Smooth muscle cell (in vitro differentiated cells): ENCODE results near the gene CHCHD3. TPM values are rescaled to one million over a fixed set of nuclear protein-coding genes. Genes with fewer than 3 reads are reported as not detected.
A peak's percentile ranks its signal among the peaks of the same experiment; 100 is the strongest.

Experiments
- DNase-seq: peaks from one replicate; lab custom pipeline; 2025; ENCODE audit not compliant: unreplicated experiment; lab: John Stamatoyannopoulos, UW
- H2AFZ ChIP-seq: fragments of 200-600 bp; sonication (generic); 2 replicates; pipeline ENCODE4 v1.6.0; 2016; ENCODE audit warnings: antibody characterized with exemption, low read depth, mild to moderate bottlenecking
- H3F3A ChIP-seq: fragments of 200-600 bp; sonication (generic); 2 replicates; pipeline ENCODE4 v1.6.0; 2017; ENCODE audit warnings: antibody characterized with exemption, low read depth
- H3K27ac ChIP-seq: fragments of 200-600 bp; sonication (generic); 2 replicates; pipeline ENCODE4 v1.5.1; 2016; ENCODE audit warnings: low read depth, mild to moderate bottlenecking
- H3K27me3 ChIP-seq: fragments of 200-600 bp; sonication (generic); 2 replicates; pipeline ENCODE4 v1.6.1; 2016; ENCODE audit warnings: low read depth, mild to moderate bottlenecking
- H3K36me3 ChIP-seq: fragments of 200-600 bp; sonication (generic); 2 replicates; pipeline ENCODE4 v1.5.1; 2016; ENCODE audit warnings: low read depth
- H3K4me1 ChIP-seq: fragments of 200-600 bp; sonication (generic); 2 replicates; pipeline ENCODE4 v1.5.1; 2016; ENCODE audit warnings: low read depth
- H3K4me2 ChIP-seq: fragments of 200-600 bp; sonication (generic); 2 replicates; pipeline ENCODE4 v1.6.0; 2016; ENCODE audit warnings: mild to moderate bottlenecking
- H3K4me3 ChIP-seq: fragments of 200-600 bp; sonication (generic); 2 replicates; pipeline ENCODE4 v1.5.1; 2016; ENCODE audit warnings: mild to moderate bottlenecking
- H3K79me2 ChIP-seq: fragments of 200-600 bp; sonication (generic); 2 replicates; pipeline ENCODE4 v1.6.0; 2016; ENCODE audit warnings: low read depth, mild to moderate bottlenecking
- H3K9ac ChIP-seq: fragments of 200-600 bp; sonication (generic); 2 replicates; pipeline ENCODE4 v1.6.0; 2016; ENCODE audit warnings: low read depth
- H3K9me3 ChIP-seq: fragments of 200-600 bp; sonication (generic); replicated peaks from 2 replicates; pipeline ENCODE4 v1.5.1; 2016; ENCODE audit warnings: low read depth
- H4K20me1 ChIP-seq: fragments of 200-600 bp; sonication (generic); 2 replicates; pipeline ENCODE4 v1.6.0; 2016; ENCODE audit warnings: low read depth
- CTCF ChIP-seq: fragments of 200-600 bp; sonication (generic); IDR thresholded peaks from 2 replicates; pipeline ENCODE4 v1.5.1; 2017; ENCODE audit warnings: borderline replicate concordance, mild to moderate bottlenecking, antibody characterized with exemption; ENCODE audit not compliant: insufficient read depth, poor library complexity, severe bottlenecking
- WGBS: methylation state at CpG from one replicate; pipeline ENCODE4 v1.1.7; 2016; ENCODE audit warnings: low lambda C conversion rate; 5-methylcytosine and 5-hydroxymethylcytosine counted together
- polyA plus RNA-seq: library from polyadenylated mRNA; unstranded; fragments of >200 nt; fragmentation: Nextera tagmentation; extraction: Ambion mirVana; gene quantifications from 2 replicates; pipeline ENCODE4 v1.2.1, GENCODE V29; 2016
- total RNA-seq: library from RNA; depleted of rRNA; stranded (reverse); fragments of >200 nt; gene quantifications from 2 replicates; pipeline ENCODE4 v1.2.3, GENCODE V29; 2014

Gene CHCHD3
- total and polyA plus RNA-seq, 2 experiments from 2014 or later, result 49.8 to 59.2 TPM

GRCh38 chr7:132784406-132784805, 297.5 kb downstream of the CHCHD3 start:
- no peaks in the 10 kb centered on the region for H3K9me3 ChIP-seq
- no peak overlapping the region for H3K9ac ChIP-seq
- TF ChIP-seq CTCF, result no peak
- H3K4me2 ChIP-seq, result no peak overlapping the region
- peaks cover 3% of the 10 kb centered on the region for H3F3A ChIP-seq
- no peak overlapping the region for H2AFZ ChIP-seq
- peak overlapping the region; percentile 39 for H3K27ac ChIP-seq
- H3K27me3 ChIP-seq, result no peaks in the 10 kb centered on the region
- no peaks in the 10 kb centered on the region for H3K79me2 ChIP-seq
- DNase-seq, result no peak
- no peak overlapping the region for H3K4me3 ChIP-seq
- 84% methylated on average over 4 of the region's 4 CpGs for WGBS
- no peaks in the 10 kb centered on the region for H3K4me1 ChIP-seq
- H4K20me1 ChIP-seq, result no peaks in the 10 kb centered on the region
- H3K36me3 ChIP-seq, result no peaks in the 10 kb centered on the region

- peaks cover 3% of the 10 kb centered on the region for H3F3A ChIP-seq
- H2AFZ ChIP-seq, result no peak overlapping the region
- TF ChIP-seq CTCF, result no peak
- H4K20me1 ChIP-seq, result no peaks in the 10 kb centered on the region
- no peaks in the 10 kb centered on the region for H3K9me3 ChIP-seq
- H3K4me1 ChIP-seq, result no peaks in the 10 kb centered on the region
- no peak overlapping the region for H3K4me2 ChIP-seq
- H3K79me2 ChIP-seq, result no peaks in the 10 kb centered on the region
- no peaks in the 10 kb centered on the region for H3K27me3 ChIP-seq
- WGBS, result 54% methylated on average over 8 of the region's 8 CpGs
- DNase-seq, result no peak
- H3K27ac ChIP-seq, result peak overlapping the region; percentile 39
- H3K36me3 ChIP-seq, result no peaks in the 10 kb centered on the region
- H3K4me3 ChIP-seq, result no peak overlapping the region
- H3K9ac ChIP-seq, result no peak overlapping the region
These were observed 298.1 kb downstream of the CHCHD3 start for GRCh38 chr7:132783824-132784223.

GRCh38 chr7:132782777-132783640, 298.9 kb downstream of the CHCHD3 start:
- Histone ChIP-seq H3K9me3 (no peaks in the 10 kb centered on the region), H3K27ac (peak overlapping the region; percentile 37), H3K79me2 (no peaks in the 10 kb centered on the region), H4K20me1 (no peaks in the 10 kb centered on the region), H3K27me3 (no peaks in the 10 kb centered on the region), H3K9ac (no peak overlapping the region), H3K4me2 (no peak overlapping the region), H3K4me1 (no peaks in the 10 kb centered on the region), H2AFZ (no peak overlapping the region), H3K36me3 (no peaks in the 10 kb centered on the region), H3K4me3 (no peak overlapping the region), H3F3A (peaks cover 3% of the 10 kb centered on the region)
- WGBS, result 90% methylated on average over 11 of the region's 11 CpGs
- no peak for TF ChIP-seq CTCF
- DNase-seq, result no peak

- Histone ChIP-seq H3K36me3 (no peaks in the 10 kb centered on the region), H3K9me3 (no peaks in the 10 kb centered on the region), H3F3A (peaks cover 3% of the 10 kb centered on the region), H3K4me3 (no peak overlapping the region), H2AFZ (no peak overlapping the region), H3K27me3 (no peaks in the 10 kb centered on the region), H3K9ac (no peak overlapping the region), H3K27ac (no peak overlapping the region), H4K20me1 (no peaks in the 10 kb centered on the region), H3K79me2 (no peaks in the 10 kb centered on the region), H3K4me1 (no peaks in the 10 kb centered on the region), H3K4me2 (no peak overlapping the region)
- no peak for DNase-seq
- 96% methylated on average over 4 of the region's 4 CpGs for WGBS
- TF ChIP-seq CTCF, result no peak
These were observed 301.1 kb downstream of the CHCHD3 start for GRCh38 chr7:132780822-132781221.
